OCI-LY3 (cell line): Measurements from ENCODE around the gene CERS6.
A peak's percentile ranks its signal among the peaks of the same experiment; 100 is the strongest.

Source experiments
- H2AFZ ChIP-seq: fragments of 200-600, 300-600 bp; shearing (Covaris generic); 2 replicates; pipeline ENCODE4 v1.6.0; 2014; ENCODE audit warnings: antibody characterized with exemption, low read depth, low read length
- H3K27ac ChIP-seq: fragments of 200-600, 300-600 bp; sonication (generic); 2 replicates; pipeline ENCODE4 v1.5.1; 2014; ENCODE audit warnings: mild to moderate bottlenecking, low read length, moderate library complexity, mixed read lengths
- H3K27me3 ChIP-seq: fragments of 200-600, 300-600 bp; sonication (generic); 2 replicates; pipeline ENCODE4 v1.6.1; 2014; ENCODE audit warnings: low read depth, low read length, mixed read lengths
- H3K36me3 ChIP-seq: fragments of 200-600, 300-600 bp; sonication (generic); replicated peaks from 2 replicates; pipeline ENCODE3; 2014; ENCODE audit warnings: low read depth, low read length, mixed read lengths
- H3K4me1 ChIP-seq: fragments of 300-600, 200-600 bp; sonication (generic); 2 replicates; pipeline ENCODE4 v1.6.1; 2014; ENCODE audit warnings: low read length, mixed read lengths
- H3K4me2 ChIP-seq: fragments of 200-600, 300-600 bp; sonication (generic); 2 replicates; pipeline ENCODE4 v1.6.1; 2014; ENCODE audit warnings: low read length, mixed read lengths
- H3K4me3 ChIP-seq: fragments of 300-600, 200-600 bp; sonication (generic); 2 replicates; pipeline ENCODE4 v1.5.1; 2014; ENCODE audit warnings: antibody characterized with exemption, mild to moderate bottlenecking, low read length, moderate library complexity
- H3K79me2 ChIP-seq: fragments of 300-600, 200-600 bp; shearing (Covaris generic); 2 replicates; pipeline ENCODE4 v1.6.1; 2014; ENCODE audit warnings: mild to moderate bottlenecking, low read length, mixed read lengths
- H3K9ac ChIP-seq: fragments of 300-600, 200-600 bp; shearing (Covaris generic); 2 replicates; pipeline ENCODE4 v1.6.0; 2014; ENCODE audit warnings: mild to moderate bottlenecking, low read length, moderate library complexity
- H3K9me3 ChIP-seq: fragments of 200-600, 300-600 bp; shearing (Covaris generic); 2 replicates; pipeline ENCODE4 v1.6.1; 2014; ENCODE audit warnings: low read length, mixed read lengths; ENCODE audit not compliant: insufficient read depth
- H4K20me1 ChIP-seq: fragments of 200-600, 300-600 bp; sonication (generic); 2 replicates; pipeline ENCODE4 v1.6.1; 2016; ENCODE audit warnings: low read length, mixed read lengths; ENCODE audit not compliant: insufficient read depth
- CTCF ChIP-seq: fragments of 200-600, 300-600 bp; sonication (generic); IDR thresholded peaks from 2 replicates; pipeline ENCODE4 v1.5.1; 2014; ENCODE audit warnings: antibody characterized with exemption, low read length, low read depth
- EZH2phosphoT487 ChIP-seq: fragments of 200-600 bp; shearing (Covaris generic); IDR thresholded peaks from 2 replicates; pipeline ENCODE4 v1.6.1; 2018; ENCODE audit warnings: antibody characterized with exemption, mixed run types, low read depth

Gene CERS6

GRCh38 chr2:168703926-168704325, 247.9 kb downstream of the CERS6 start:
- H3K4me1 ChIP-seq, result no peaks in the 10 kb centered on the region
- H3K36me3 ChIP-seq, result no peaks in the 10 kb centered on the region
- H3K4me2 ChIP-seq, result no peak overlapping the region
- H3K79me2 ChIP-seq, result no peaks in the 10 kb centered on the region
- H3K9me3 ChIP-seq, result no peaks in the 10 kb centered on the region
- H3K27ac ChIP-seq, result no peak overlapping the region
- H3K9ac ChIP-seq, result no peak overlapping the region
- H4K20me1 ChIP-seq, result peaks cover 4% of the 10 kb centered on the region; the same call in 1 of the 2 replicates
- TF ChIP-seq CTCF, result no peak
- TF ChIP-seq EZH2phosphoT487, result no peak
- no peak overlapping the region for H2AFZ ChIP-seq
- H3K27me3 ChIP-seq, result no peaks in the 10 kb centered on the region
- H3K4me3 ChIP-seq, result no peak overlapping the region

GRCh38 chr2:168705534-168706470, 249.7 kb downstream of the CERS6 start:
- H4K20me1 ChIP-seq, result peaks cover 9% of the 10 kb centered on the region
- peaks cover 5% of the 10 kb centered on the region; the same call in 1 of the 2 replicates for H3K4me1 ChIP-seq
- no peaks in the 10 kb centered on the region for H3K79me2 ChIP-seq
- TF ChIP-seq CTCF (peak; percentile 52), EZH2phosphoT487 (no peak)
- no peak overlapping the region for H2AFZ ChIP-seq
- no peaks in the 10 kb centered on the region for H3K27me3 ChIP-seq
- H3K36me3 ChIP-seq, result no peaks in the 10 kb centered on the region
- H3K4me3 ChIP-seq, result no peak overlapping the region
- H3K27ac ChIP-seq, result no peak overlapping the region
- no peaks in the 10 kb centered on the region for H3K9me3 ChIP-seq
- H3K9ac ChIP-seq, result no peak overlapping the region
- H3K4me2 ChIP-seq, result no peak overlapping the region

- no peak overlapping the region for H3K9ac ChIP-seq
- no peak overlapping the region for H3K27ac ChIP-seq
- no peak overlapping the region for H3K4me2 ChIP-seq
- TF ChIP-seq EZH2phosphoT487 (no peak), CTCF (no peak)
- H3K9me3 ChIP-seq, result no peaks in the 10 kb centered on the region
- no peaks in the 10 kb centered on the region for H3K27me3 ChIP-seq
- H3K4me1 ChIP-seq, result peaks cover 15% of the 10 kb centered on the region
- no peaks in the 10 kb centered on the region for H3K36me3 ChIP-seq
- peaks cover 13% of the 10 kb centered on the region for H4K20me1 ChIP-seq
- H3K4me3 ChIP-seq, result no peak overlapping the region
- H3K79me2 ChIP-seq, result no peaks in the 10 kb centered on the region
- H2AFZ ChIP-seq, result no peak overlapping the region
Observed at GRCh38 chr2:168706806-168707205, 250.7 kb downstream of the CERS6 start.

GRCh38 chr2:168708080-168708479, 252.0 kb downstream of the CERS6 start:
- Histone ChIP-seq H3K27ac (no peak overlapping the region), H3K4me1 (peaks cover 26% of the 10 kb centered on the region), H3K27me3 (no peaks in the 10 kb centered on the region), H3K79me2 (no peaks in the 10 kb centered on the region), H4K20me1 (peaks cover 21% of the 10 kb centered on the region), H3K9me3 (no peaks in the 10 kb centered on the region), H3K36me3 (no peaks in the 10 kb centered on the region), H3K4me3 (no peak overlapping the region), H3K9ac (no peak overlapping the region), H3K4me2 (no peak overlapping the region), H2AFZ (no peak overlapping the region)
- TF ChIP-seq EZH2phosphoT487, result no peak
- no peak for TF ChIP-seq CTCF
